A673 (cell line): ENCODE measurements around the gene GPR161. TPM values are rescaled to one million over a fixed set of nuclear protein-coding genes. Genes with fewer than 3 reads are reported as not detected.

Source experiments
- BruUV-seq: library from RNA; stranded (reverse); fragments of 400-500 nt; replicated peaks from 2 replicates; lab custom pipeline; 2021; lab: Mats Ljungman, UMichigan
- CTCF ChIA-PET: fragments of 300-600 bp; sonication (Branson Sonifier 250); formaldehyde crosslinking; loops from one replicate; lab custom pipeline; 2022; ENCODE audit warnings: antibody characterized with exemption; lab: Charles Lee
- POLR2A ChIA-PET: fragments of 300-600 bp; sonication (Branson Sonifier 250); formaldehyde crosslinking; loops from one replicate; lab custom pipeline; 2022; ENCODE audit warnings: antibody characterized with exemption; ENCODE audit not compliant: low non-redundant PET; lab: Charles Lee
- DNase-seq: peaks from one replicate; pipeline ENCODE4 v3.0.0-alpha.2; 2015; ENCODE audit warnings: low spot score
- H3K27ac ChIP-seq: fragments of 200-600 bp; sonication (generic); 2 replicates; pipeline ENCODE4 v1.5.1; 2016; ENCODE audit warnings: mixed run types, low read depth, mild to moderate bottlenecking, mixed read lengths, antibody characterized with exemption, low read length; ENCODE audit not compliant: poor library complexity, severe bottlenecking
- H3K27me3 ChIP-seq: fragments of 200-600 bp; sonication (generic); replicated peaks from 2 replicates; pipeline ENCODE4 v1.6.1; 2017; ENCODE audit warnings: mixed run types, low read depth, mild to moderate bottlenecking, mixed read lengths, antibody characterized with exemption, low read length; ENCODE audit not compliant: insufficient read depth, poor library complexity
- H3K36me3 ChIP-seq: fragments of 200-600 bp; sonication (generic); 2 replicates; pipeline ENCODE4 v1.6.1; 2016; ENCODE audit warnings: mixed run types, mild to moderate bottlenecking, mixed read lengths, antibody characterized with exemption, low read length; ENCODE audit not compliant: insufficient read depth, poor library complexity, severe bottlenecking
- H3K4me1 ChIP-seq: fragments of 200-600 bp; sonication (generic); 2 replicates; pipeline ENCODE4 v1.6.1; 2017; ENCODE audit warnings: mixed run types, mild to moderate bottlenecking, mixed read lengths, antibody characterized with exemption, low read length; ENCODE audit not compliant: insufficient read depth, poor library complexity, severe bottlenecking
- H3K4me3 ChIP-seq: fragments of 200-600 bp; sonication (generic); 2 replicates; pipeline ENCODE4 v1.5.1; 2016; ENCODE audit warnings: low read depth, mixed run types, mild to moderate bottlenecking, mixed read lengths, low read length; ENCODE audit not compliant: poor library complexity, severe bottlenecking
- H3K9me3 ChIP-seq: fragments of 200-600 bp; sonication (generic); 2 replicates; pipeline ENCODE4 v1.6.1; 2016; ENCODE audit warnings: mixed run types, low read depth, mild to moderate bottlenecking, mixed read lengths, antibody characterized with exemption, low read length; ENCODE audit not compliant: poor library complexity, severe bottlenecking
- EZH2 ChIP-seq: fragments of 200-600 bp; sonication (generic); IDR thresholded peaks from 2 replicates; pipeline ENCODE4 v1.6.1; 2017; ENCODE audit warnings: borderline replicate concordance, low read depth, mild to moderate bottlenecking, mixed read lengths, antibody characterized with exemption, low read length; ENCODE audit not compliant: poor library complexity, severe bottlenecking
- intact Hi-C: fragments of 100-400 bp; cut with micrococcal nuclease; formaldehyde crosslinking; loops from one replicate; pipeline ENCODE4 v1.10.0; 2022; ENCODE audit not compliant: unreplicated experiment
- total RNA-seq: library from RNA; stranded (reverse); gene quantifications from 2 replicates; pipeline ENCODE4 v1.2.3, GENCODE V29; 2021
- TF ChIP-seq, protein P1 (sequence below): fragments of 300-800, 200-600 bp; sonication (generic); conservative IDR thresholded peaks from 2 replicates; pipeline ENCODE4 v1.5.1; 2017; ENCODE audit warnings: low read depth, mild to moderate bottlenecking, antibody characterized with exemption, low read length, moderate library complexity, mixed read lengths

GPR161 gene
- total RNA-seq, 1 experiment from 2014 or later, result 17.4 TPM

DNA sequence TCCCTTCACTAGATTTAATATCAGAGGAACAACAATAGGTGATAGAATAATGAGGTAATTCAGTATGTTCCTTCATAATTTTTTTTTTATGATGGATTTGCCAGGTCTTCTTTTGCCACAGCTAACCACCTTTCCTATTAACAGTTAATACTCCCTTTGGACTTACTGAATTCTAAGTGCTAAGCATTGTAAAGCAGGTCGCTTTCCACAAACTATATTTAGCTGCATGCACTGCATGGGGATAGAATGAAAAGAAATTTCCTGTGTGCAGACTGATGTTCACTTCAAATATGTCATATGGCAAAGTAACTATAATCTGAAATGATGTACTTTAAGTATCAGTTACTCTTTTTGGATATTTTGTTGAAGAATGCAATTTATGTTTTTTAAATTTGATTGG lies 85.8 kb downstream of the GPR161 start:
- H3K4me3 ChIP-seq, result no peak overlapping the region
- H3K9me3 ChIP-seq, result no peaks in the 10 kb centered on the region
- CTCF ChIA-PET, result no interaction called here
- intact Hi-C loops, result no loop called here
- TF ChIP-seq EZH2, result no peak
- TF ChIP-seq, protein P1, sequence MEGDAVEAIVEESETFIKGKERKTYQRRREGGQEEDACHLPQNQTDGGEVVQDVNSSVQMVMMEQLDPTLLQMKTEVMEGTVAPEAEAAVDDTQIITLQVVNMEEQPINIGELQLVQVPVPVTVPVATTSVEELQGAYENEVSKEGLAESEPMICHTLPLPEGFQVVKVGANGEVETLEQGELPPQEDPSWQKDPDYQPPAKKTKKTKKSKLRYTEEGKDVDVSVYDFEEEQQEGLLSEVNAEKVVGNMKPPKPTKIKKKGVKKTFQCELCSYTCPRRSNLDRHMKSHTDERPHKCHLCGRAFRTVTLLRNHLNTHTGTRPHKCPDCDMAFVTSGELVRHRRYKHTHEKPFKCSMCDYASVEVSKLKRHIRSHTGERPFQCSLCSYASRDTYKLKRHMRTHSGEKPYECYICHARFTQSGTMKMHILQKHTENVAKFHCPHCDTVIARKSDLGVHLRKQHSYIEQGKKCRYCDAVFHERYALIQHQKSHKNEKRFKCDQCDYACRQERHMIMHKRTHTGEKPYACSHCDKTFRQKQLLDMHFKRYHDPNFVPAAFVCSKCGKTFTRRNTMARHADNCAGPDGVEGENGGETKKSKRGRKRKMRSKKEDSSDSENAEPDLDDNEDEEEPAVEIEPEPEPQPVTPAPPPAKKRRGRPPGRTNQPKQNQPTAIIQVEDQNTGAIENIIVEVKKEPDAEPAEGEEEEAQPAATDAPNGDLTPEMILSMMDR, result no peak
- no peak overlapping the region for H3K27ac ChIP-seq
- BruUV-seq, result no TSS peak
- peaks cover 7% of the 10 kb centered on the region for H3K4me1 ChIP-seq
- H3K36me3 ChIP-seq, result no peaks in the 10 kb centered on the region
- POLR2A ChIA-PET, result no interaction called here
- no peaks in the 10 kb centered on the region for H3K27me3 ChIP-seq
- no peak for DNase-seq

DNA sequence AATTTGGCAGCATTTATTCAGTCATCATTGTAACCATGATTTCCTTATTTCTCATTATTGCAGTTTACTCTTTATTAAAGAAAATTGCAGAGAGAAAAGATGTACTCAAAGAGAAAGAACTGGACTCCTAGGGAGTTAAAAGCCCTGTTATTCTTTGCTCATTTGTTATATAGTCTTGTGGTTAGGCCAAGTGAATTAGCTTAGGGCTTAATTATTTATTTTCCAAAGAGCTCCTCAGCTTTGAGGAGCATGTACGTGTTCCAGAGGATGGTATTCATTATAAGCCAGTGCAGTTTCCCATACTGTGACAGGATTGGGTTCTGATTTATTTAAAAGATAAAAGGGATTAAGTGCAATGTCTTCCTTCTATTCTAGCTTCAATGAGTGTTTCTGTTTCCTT lies 86.4 kb downstream of the GPR161 start:
- DNase-seq, result peak; percentile 75
- Histone ChIP-seq H3K27me3 (no peaks in the 10 kb centered on the region), H3K4me1 (peaks cover 7% of the 10 kb centered on the region), H3K4me3 (no peak overlapping the region), H3K36me3 (no peaks in the 10 kb centered on the region), H3K9me3 (no peaks in the 10 kb centered on the region), H3K27ac (no peak overlapping the region)
- ChIA-PET CTCF (no interaction called here), POLR2A (interaction anchor here (0.7 kb wide), 1 partner anchor 762 kb away, joined by 3 read pairs; no protein-coding TSS in a partner anchor)
- BruUV-seq, result no TSS peak
- TF ChIP-seq EZH2, result no peak
- TF ChIP-seq, protein P1, result no peak
- intact Hi-C loops, result no loop called here

DNA sequence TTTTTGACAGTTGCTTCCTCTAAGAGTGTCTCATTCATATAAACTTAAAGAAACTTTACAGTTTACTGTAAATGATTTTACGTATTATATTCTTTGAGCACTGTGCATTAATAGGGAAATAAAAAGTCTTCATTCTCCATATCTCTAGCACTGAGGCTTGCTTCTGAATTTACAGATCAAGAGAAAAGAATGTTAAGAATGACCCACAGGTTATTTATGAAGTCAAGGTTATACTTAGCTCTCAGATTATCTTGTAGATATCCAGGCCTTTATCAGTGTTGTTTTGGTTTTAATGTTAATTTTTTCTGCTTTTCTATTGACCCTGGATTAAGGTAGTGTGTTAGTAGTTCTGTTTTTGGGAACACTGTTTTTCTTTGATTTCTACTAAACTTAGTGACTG lies 91.4 kb downstream of the GPR161 start:
- no peaks in the 10 kb centered on the region for H3K9me3 ChIP-seq
- TF ChIP-seq EZH2, result no peak
- TF ChIP-seq, protein P1, result no peak
- no peak for DNase-seq
- intact Hi-C loops, result no loop called here
- ChIA-PET POLR2A (no interaction called here), CTCF (no interaction called here)
- no peak overlapping the region for H3K27ac ChIP-seq
- peaks cover 8% of the 10 kb centered on the region for H3K36me3 ChIP-seq
- no TSS peak for BruUV-seq
- H3K27me3 ChIP-seq, result no peaks in the 10 kb centered on the region
- H3K4me3 ChIP-seq, result no peak overlapping the region
- no peaks in the 10 kb centered on the region for H3K4me1 ChIP-seq
